K562 (cell line): ENCODE results near the gene USP48. TPM values are rescaled to one million over a fixed set of nuclear protein-coding genes. Genes with fewer than 3 reads are reported as not detected.
A peak's percentile ranks its signal among the peaks of the same experiment; 100 is the strongest.

Experiments used
- ATAC-seq: fragments of 200-7000 bp; cut with Tn5 transposase; 3 replicates; pipeline ENCODE4 v1.9.1; 2020; ENCODE audit warnings: moderate library complexity
- BruUV-seq: library from RNA; stranded (reverse); fragments of 400-500 nt; replicated peaks from 2 replicates; lab custom pipeline; 2021; lab: Mats Ljungman, UMichigan
- CTCF ChIA-PET: fragments of 300-600 bp; formaldehyde crosslinking; extraction: SDS; loops from one replicate; lab custom pipeline; 2021; ENCODE audit warnings: low intra/inter-chr PET ratio; lab: Yijun Ruan, JAX
- POLR2A ChIA-PET: fragments of 300-600, 350-650 bp; sonication (Branson Sonifier 250); formaldehyde crosslinking; extraction: SDS; loops from one replicate; lab custom pipeline; 2021; ENCODE audit warnings: antibody characterized with exemption, inconsistent platforms; lab: Yijun Ruan, JAX
- DNase-seq, 4 experiments: peaks; one replicate each; pipeline versions ENCODE4 v3.0.0 to v3.0.0-alpha.2; 2011 to 2018; ENCODE audit warnings: low spot score in 3 of 4, mixed read lengths in 3 of 4; ENCODE audit errors: extremely low read depth in 1 of 4
- FAIRE-seq: peaks from 2 replicates; lab custom pipeline; 2011; peaks lifted over from hg19 to GRCh38; lab: Jason Lieb, UNC
- H2AFZ ChIP-seq: 2 replicates; pipeline ENCODE4 v1.6.0; 2011; ENCODE audit warnings: low read depth, low read length, control low read depth, inconsistent platforms
- H3K27ac ChIP-seq: fragments of 200-600 bp; 3 replicates; pipeline ENCODE4 v1.8.0; 2011; ENCODE audit warnings: low read depth, mild to moderate bottlenecking, control low read depth, inconsistent platforms, low read length, moderate library complexity, mixed read lengths; ENCODE audit errors: extremely low read depth
- H3K27me3 ChIP-seq, 2 experiments: fragments of 300-600 bp in 1 of 2; 2 replicates in 1 of 2; 3 replicates in 1 of 2; pipeline versions ENCODE4 v1.6.0 to v1.8.0; 2011; ENCODE audit warnings: inconsistent platforms in 2 of 2, low read length in 2 of 2, mild to moderate bottlenecking in 1 of 2, mixed read lengths in 1 of 2, moderate library complexity in 1 of 2; ENCODE audit not compliant: control insufficient read depth in 2 of 2, insufficient read depth in 2 of 2
- H3K36me3 ChIP-seq: fragments of 300-600 bp; 3 replicates; pipeline ENCODE4 v1.8.0; 2011; ENCODE audit warnings: mild to moderate bottlenecking, low read length, inconsistent platforms; ENCODE audit not compliant: control insufficient read depth, insufficient read depth
- H3K4me1 ChIP-seq, 2 experiments: fragments of 200-600 bp in 1 of 2; replicated peaks in 1 of 2; 2 replicates in 1 of 2; 3 replicates in 1 of 2; pipeline versions ENCODE4 v1.5.1 to v1.8.0; 2011; ENCODE audit warnings: inconsistent platforms in 2 of 2, low read length in 2 of 2, mild to moderate bottlenecking in 1 of 2, mixed read lengths in 1 of 2, moderate library complexity in 1 of 2; ENCODE audit not compliant: control insufficient read depth in 2 of 2, insufficient read depth in 2 of 2
- H3K4me2 ChIP-seq: 2 replicates; pipeline ENCODE4 v1.6.1; 2011; ENCODE audit warnings: low read length, control low read depth, inconsistent platforms, mixed read lengths; ENCODE audit not compliant: insufficient read depth
- H3K4me3 ChIP-seq: fragments of 200-600 bp; sonication (generic), shearing (Covaris generic); 2 replicates; pipeline ENCODE4 v1.5.1; 2016; ENCODE audit warnings: control low read depth, inconsistent platforms
- H3K79me2 ChIP-seq: fragments of 200-600 bp; 3 replicates; pipeline ENCODE4 v1.8.0; 2011; ENCODE audit warnings: low read length, inconsistent platforms; ENCODE audit not compliant: control insufficient read depth, insufficient read depth
- H3K9ac ChIP-seq, 2 experiments: 2 replicates each; pipeline versions ENCODE4 v1.6.0 to v1.6.1; 2011; ENCODE audit warnings: low read depth in 2 of 2, low read length in 2 of 2, control low read depth in 1 of 2, inconsistent platforms in 1 of 2, mild to moderate bottlenecking in 1 of 2, mixed read lengths in 1 of 2; ENCODE audit not compliant: insufficient read depth in 1 of 2
- H3K9me1 ChIP-seq: one replicate; pipeline ENCODE4 v1.6.0; 2011; ENCODE audit warnings: inconsistent platforms, mild to moderate bottlenecking, low read length, moderate library complexity; ENCODE audit not compliant: control insufficient read depth, insufficient read depth
- H3K9me3 ChIP-seq: replicated peaks from 2 replicates; pipeline ENCODE4 v1.5.1; 2011; ENCODE audit warnings: low read depth, low read length, inconsistent platforms; ENCODE audit not compliant: control insufficient read depth, insufficient read depth
- H4K20me1 ChIP-seq: replicated peaks from 2 replicates; pipeline ENCODE4 v1.6.1; 2011; ENCODE audit warnings: low read length, inconsistent platforms, mixed read lengths; ENCODE audit not compliant: control insufficient read depth, insufficient read depth
- DPF2 ChIP-seq: fragments of 450-650 bp; IDR thresholded peaks from 2 replicates; pipeline ENCODE4 v1.6.1; 2016
- NCOA1 ChIP-seq: fragments of 450-650 bp; IDR thresholded peaks from 2 replicates; pipeline ENCODE4 v1.6.1; 2016; ENCODE audit warnings: low read depth
- NFIX ChIP-seq: fragments of 250-450 bp; sonication (Bioruptor Pico); IDR thresholded peaks from 2 replicates; pipeline ENCODE4 v1.4.0; 2020; ENCODE audit warnings: low read depth, mild to moderate bottlenecking, moderate library complexity
- NFYB ChIP-seq: IDR thresholded peaks from 2 replicates; pipeline ENCODE4 v1.6.1; 2011; ENCODE audit warnings: mild to moderate bottlenecking, moderate library complexity; ENCODE audit not compliant: insufficient read length; ENCODE audit errors: extremely low read depth
- ZBED1 ChIP-seq: IDR thresholded peaks from 2 replicates; pipeline ENCODE4 v1.6.1; 2014
- ZNF57 ChIP-seq: fragments of 450-650 bp; formaldehyde crosslinking; IDR thresholded peaks from 2 replicates; pipeline ENCODE4 v1.4.0; 2020; ENCODE audit warnings: mild to moderate bottlenecking, moderate library complexity
- WGBS: fragments of 100-300 bp; shearing (Covaris generic); methylation state at CpG from one replicate; pipeline ENCODE4 v1.1.6; 2016; ENCODE audit warnings: low coverage, mixed read lengths; ENCODE audit not compliant: insufficient coverage; ENCODE audit errors: missing lambda C conversion rate; 5-methylcytosine and 5-hydroxymethylcytosine counted together
- in situ Hi-C: fragments of 300-500 bp; cut with MboI; formaldehyde crosslinking; loops from 4 replicates; pipeline ENCODE4 v1.15.0; 2018; ENCODE audit warnings: inconsistent platforms, mixed read lengths
- intact Hi-C: fragments of 100-400 bp; cut with micrococcal nuclease; formaldehyde crosslinking; loops from 2 replicates; pipeline ENCODE4 v1.14.2; 2022
- polyA plus RNA-seq, 8 experiments: library from polyadenylated mRNA; depleted of rRNA in 4 of 8; stranded (reverse) in 5 of 8; unstranded in 3 of 8; fragments of >200 nt; fragmentation: Nextera tagmentation in 2 of 8; fragmentation: Illumina TruSeq in 1 of 8; extraction: Ambion mirVana in 2 of 8; extraction: Trizol in 1 of 8; gene quantifications; 2 replicates each; pipeline versions ENCODE4 v1.2.1 to v1.2.3, GENCODE V29; 2011 to 2014; ENCODE audit warnings: inconsistent platforms in 1 of 8, missing spikeins in 1 of 8
- total RNA-seq, 7 experiments: library from RNA; depleted of rRNA in 6 of 7; stranded (reverse); fragments of >200 nt in 6 of 7; fragmentation: Illumina TruSeq in 2 of 7; extraction: Trizol in 2 of 7; gene quantifications; 2 replicates each; pipeline versions ENCODE4 v1.2.1 to v1.2.3, GENCODE V29; 2011 to 2021; ENCODE audit warnings: low replicate concordance in 1 of 7
- TF ChIP-seq, protein P1 (sequence below): fragments of 250-450 bp; sonication (Bioruptor Pico); IDR thresholded peaks from 2 replicates; pipeline ENCODE4 v1.5.0; 2020; ENCODE audit warnings: mild to moderate bottlenecking, borderline replicate concordance
- TF ChIP-seq, protein P2 (sequence below), 2 experiments: fragments of 450-650 bp in 1 of 2; sonication (generic) in 1 of 2; formaldehyde crosslinking in 1 of 2; IDR thresholded peaks in 1 of 2; conservative IDR thresholded peaks in 1 of 2; 2 replicates each; pipeline versions ENCODE4 v1.6.1 to v1.8.1; 2016 to 2023; ENCODE audit warnings: mild to moderate bottlenecking in 2 of 2, moderate library complexity in 2 of 2, inconsistent platforms in 1 of 2, missing genetic modification reagents in 1 of 2
- TF ChIP-seq, protein P3 (sequence below): sonication (generic); formaldehyde crosslinking; IDR thresholded peaks from 2 replicates; pipeline ENCODE4 v1.8.0; 2022; ENCODE audit warnings: missing genetic modification reagents, mild to moderate bottlenecking, moderate library complexity, borderline replicate concordance
- TF ChIP-seq, protein P4 (sequence below): sonication (generic); formaldehyde crosslinking; IDR thresholded peaks from 2 replicates; pipeline ENCODE4 v1.8.1; 2023; ENCODE audit warnings: mild to moderate bottlenecking, missing genetic modification reagents

Gene USP48
- total and polyA plus RNA-seq, 9 of the 15 experiments (the other 6 are each of a cell fraction or from before 2014, with no cell fraction given): 23.3 to 123 (median 106) TPM

DNA sequence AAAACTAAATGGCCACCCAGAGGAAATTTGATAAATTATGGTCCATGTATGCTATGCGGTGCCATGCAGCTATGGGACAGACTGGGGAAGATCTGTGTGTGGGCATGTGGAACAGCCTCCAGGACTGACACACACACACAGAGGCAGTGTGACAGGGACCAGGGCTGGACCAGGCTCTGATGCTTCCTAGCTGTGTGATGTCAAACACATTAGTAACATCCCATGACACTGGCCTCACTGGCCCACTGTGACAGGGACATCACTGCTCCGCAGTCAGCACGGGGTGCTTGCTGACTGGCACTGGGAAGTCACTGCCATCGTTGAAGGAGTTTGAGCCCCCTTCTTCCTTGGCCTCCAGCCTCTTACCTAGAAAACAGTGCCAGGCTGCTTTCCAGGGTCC lies 127.7 kb downstream of the USP48 start:
- peaks cover 38% of the 10 kb centered on the region for H4K20me1 ChIP-seq
- DNase-seq (no peak), ATAC-seq (no peak), FAIRE-seq (peak; percentile 72)
- no peak overlapping the region for H3K4me3 ChIP-seq
- no peak overlapping the region for H3K27ac ChIP-seq
- no peak overlapping the region for H2AFZ ChIP-seq
- no peak overlapping the region for H3K4me2 ChIP-seq
- intact Hi-C loops: loop anchor here (5.0 kb wide), 4 partner anchors 143 to 418 kb away; no protein-coding TSS in a partner anchor
- BruUV-seq: no TSS peak
- peaks cover 7% of the 10 kb centered on the region for H3K9me1 ChIP-seq
- no peaks in the 10 kb centered on the region for H3K36me3 ChIP-seq
- peaks cover 12% of the 10 kb centered on the region for H3K79me2 ChIP-seq
- H3K4me1 ChIP-seq: peaks cover 26 to 53% of the 10 kb centered on the region in 2 experiments; a peak in 4 of 5 replicates
- 74% methylated on average over 4 of the region's 4 CpGs for WGBS
- ChIA-PET POLR2A (interaction anchor here (0.7 to 2.0 kb wide), 4 partner anchors 11 to 396 kb away, joined by 3 to 5 read pairs (median 3); no protein-coding TSS in a partner anchor), CTCF (no interaction called here)
- in situ Hi-C loops: loop anchor here (5.0 to 25.0 kb wide), 3 partner anchors 143 to 400 kb away; partner anchors contain the start of gene ALPL
- TF ChIP-seq, protein P1, sequence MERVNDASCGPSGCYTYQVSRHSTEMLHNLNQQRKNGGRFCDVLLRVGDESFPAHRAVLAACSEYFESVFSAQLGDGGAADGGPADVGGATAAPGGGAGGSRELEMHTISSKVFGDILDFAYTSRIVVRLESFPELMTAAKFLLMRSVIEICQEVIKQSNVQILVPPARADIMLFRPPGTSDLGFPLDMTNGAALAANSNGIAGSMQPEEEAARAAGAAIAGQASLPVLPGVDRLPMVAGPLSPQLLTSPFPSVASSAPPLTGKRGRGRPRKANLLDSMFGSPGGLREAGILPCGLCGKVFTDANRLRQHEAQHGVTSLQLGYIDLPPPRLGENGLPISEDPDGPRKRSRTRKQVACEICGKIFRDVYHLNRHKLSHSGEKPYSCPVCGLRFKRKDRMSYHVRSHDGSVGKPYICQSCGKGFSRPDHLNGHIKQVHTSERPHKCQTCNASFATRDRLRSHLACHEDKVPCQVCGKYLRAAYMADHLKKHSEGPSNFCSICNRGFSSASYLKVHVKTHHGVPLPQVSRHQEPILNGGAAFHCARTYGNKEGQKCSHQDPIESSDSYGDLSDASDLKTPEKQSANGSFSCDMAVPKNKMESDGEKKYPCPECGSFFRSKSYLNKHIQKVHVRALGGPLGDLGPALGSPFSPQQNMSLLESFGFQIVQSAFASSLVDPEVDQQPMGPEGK (CRISPR knock-in tag): no peak
- TF ChIP-seq ZNF57 (CRISPR knock-in tag): no peak
- TF ChIP-seq, protein P2, sequence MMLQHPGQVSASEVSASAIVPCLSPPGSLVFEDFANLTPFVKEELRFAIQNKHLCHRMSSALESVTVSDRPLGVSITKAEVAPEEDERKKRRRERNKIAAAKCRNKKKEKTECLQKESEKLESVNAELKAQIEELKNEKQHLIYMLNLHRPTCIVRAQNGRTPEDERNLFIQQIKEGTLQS (IDR thresholded peaks at IDR 0.05): no peak
- TF ChIP-seq, protein P2 (CRISPR knock-in tag; conservative IDR thresholded peaks at IDR 0.05): no peak
- TF ChIP-seq DPF2: no peak
- TF ChIP-seq NFYB: no peak
- no peak for TF ChIP-seq ZBED1
- TF ChIP-seq, protein P3, sequence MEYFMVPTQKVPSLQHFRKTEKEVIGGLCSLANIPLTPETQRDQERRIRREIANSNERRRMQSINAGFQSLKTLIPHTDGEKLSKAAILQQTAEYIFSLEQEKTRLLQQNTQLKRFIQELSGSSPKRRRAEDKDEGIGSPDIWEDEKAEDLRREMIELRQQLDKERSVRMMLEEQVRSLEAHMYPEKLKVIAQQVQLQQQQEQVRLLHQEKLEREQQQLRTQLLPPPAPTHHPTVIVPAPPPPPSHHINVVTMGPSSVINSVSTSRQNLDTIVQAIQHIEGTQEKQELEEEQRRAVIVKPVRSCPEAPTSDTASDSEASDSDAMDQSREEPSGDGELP (CRISPR knock-in tag): no peak
- no peak for TF ChIP-seq NFIX (CRISPR knock-in tag)
- no peak for TF ChIP-seq NCOA1
- TF ChIP-seq, protein P4, sequence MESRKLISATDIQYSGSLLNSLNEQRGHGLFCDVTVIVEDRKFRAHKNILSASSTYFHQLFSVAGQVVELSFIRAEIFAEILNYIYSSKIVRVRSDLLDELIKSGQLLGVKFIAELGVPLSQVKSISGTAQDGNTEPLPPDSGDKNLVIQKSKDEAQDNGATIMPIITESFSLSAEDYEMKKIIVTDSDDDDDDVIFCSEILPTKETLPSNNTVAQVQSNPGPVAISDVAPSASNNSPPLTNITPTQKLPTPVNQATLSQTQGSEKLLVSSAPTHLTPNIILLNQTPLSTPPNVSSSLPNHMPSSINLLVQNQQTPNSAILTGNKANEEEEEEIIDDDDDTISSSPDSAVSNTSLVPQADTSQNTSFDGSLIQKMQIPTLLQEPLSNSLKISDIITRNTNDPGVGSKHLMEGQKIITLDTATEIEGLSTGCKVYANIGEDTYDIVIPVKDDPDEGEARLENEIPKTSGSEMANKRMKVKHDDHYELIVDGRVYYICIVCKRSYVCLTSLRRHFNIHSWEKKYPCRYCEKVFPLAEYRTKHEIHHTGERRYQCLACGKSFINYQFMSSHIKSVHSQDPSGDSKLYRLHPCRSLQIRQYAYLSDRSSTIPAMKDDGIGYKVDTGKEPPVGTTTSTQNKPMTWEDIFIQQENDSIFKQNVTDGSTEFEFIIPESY (CRISPR knock-in tag): no peak
- no peaks in the 10 kb centered on the region; a peak in 1 of 5 replicates for H3K27me3 ChIP-seq
- H3K9me3 ChIP-seq: no peaks in the 10 kb centered on the region
- peak overlapping the region in 1 of 2 experiments; percentile 18; a peak in 1 of 4 replicates for H3K9ac ChIP-seq
